SK-N-MC (cell line): Measurements from ENCODE around the gene CELA2A.

Experiments
- DNase-seq: peaks from one replicate; pipeline ENCODE4 v3.0.0-alpha.2; 2011; ENCODE audit warnings: low read depth, low spot score
- H3K27ac ChIP-seq: fragments of 200-600 bp; sonication (generic); 2 replicates; pipeline ENCODE4 v1.5.1; 2016; ENCODE audit warnings: mixed run types
- H3K36me3 ChIP-seq: fragments of 200-600 bp; sonication (generic); 2 replicates; pipeline ENCODE4 v1.6.1; 2017; ENCODE audit warnings: antibody characterized with exemption, low read length, mixed read lengths; ENCODE audit not compliant: insufficient read depth
- H3K4me3 ChIP-seq: fragments of 200-600 bp; sonication (generic); 2 replicates; pipeline ENCODE4 v1.5.1; 2016
- H3K9ac ChIP-seq: fragments of 200-600 bp; sonication (generic); 2 replicates; pipeline ENCODE4 v1.8.0; 2017; ENCODE audit warnings: mixed run types, mixed read lengths; ENCODE audit not compliant: insufficient read length
- H3K9me3 ChIP-seq: fragments of 200-600 bp; sonication (generic); 2 replicates; pipeline ENCODE4 v1.6.1; 2017; ENCODE audit warnings: low read depth, mild to moderate bottlenecking, antibody characterized with exemption, low read length, moderate library complexity, mixed read lengths
- EZH2 ChIP-seq: fragments of 200-600 bp; sonication (generic); IDR thresholded peaks from one replicate; pipeline ENCODE4 v1.6.1; 2017; ENCODE audit warnings: antibody characterized with exemption
- FOXP2 ChIP-seq: optimal IDR thresholded peaks from 2 replicates; pipeline ENCODE3; 2011; ENCODE audit warnings: mild to moderate bottlenecking, moderate library complexity; ENCODE audit not compliant: insufficient read depth; ENCODE audit errors: extremely low read length, control extremely low read depth
- POLR2AphosphoS5 ChIP-seq: IDR thresholded peaks from 2 replicates; pipeline ENCODE4 v1.6.1; 2012; ENCODE audit warnings: mild to moderate bottlenecking, low read depth, low read length, borderline replicate concordance

The CELA2A gene

GRCh38 chr1:15436881-15437442 lies 19.6 kb upstream of the CELA2A start:
- Histone ChIP-seq H3K36me3 (no peaks in the 10 kb centered on the region), H3K9ac (no peak overlapping the region), H3K9me3 (no peaks in the 10 kb centered on the region), H3K27ac (no peak overlapping the region), H3K4me3 (no peak overlapping the region)
- no peak for TF ChIP-seq EZH2
- no peak for TF ChIP-seq FOXP2
- no peak for TF ChIP-seq POLR2AphosphoS5
- no peak for DNase-seq

DNA sequence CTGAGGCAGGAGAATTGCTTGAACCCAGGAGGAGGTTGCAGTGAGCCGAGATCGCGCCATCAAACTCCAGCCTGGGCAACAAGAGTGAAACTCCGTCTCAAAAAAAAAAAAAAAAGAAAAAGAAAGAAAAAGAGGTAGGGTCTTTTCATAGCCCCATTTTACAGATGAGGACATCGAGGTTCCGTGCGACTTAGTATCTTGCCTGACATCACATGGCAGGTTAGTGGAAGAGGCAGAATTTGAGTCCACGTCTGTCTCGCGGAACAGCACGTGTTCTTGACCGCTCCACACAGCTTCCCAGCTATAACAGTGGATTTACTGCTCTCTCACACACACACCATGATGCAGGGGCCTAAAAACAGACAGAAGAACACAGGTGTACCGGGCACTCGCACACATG lies 17.2 kb upstream of the CELA2A start:
- no peak overlapping the region for H3K27ac ChIP-seq
- no peak for DNase-seq

GRCh38 chr1:15440357-15440756 lies 16.2 kb upstream of the CELA2A start:
- Histone ChIP-seq H3K36me3 (no peaks in the 10 kb centered on the region), H3K4me3 (no peak overlapping the region), H3K9ac (no peak overlapping the region), H3K27ac (no peak overlapping the region), H3K9me3 (no peaks in the 10 kb centered on the region)
- TF ChIP-seq POLR2AphosphoS5 = no peak
- TF ChIP-seq EZH2 = no peak
- TF ChIP-seq FOXP2 = no peak
- DNase-seq = no peak

More for the DNA sequence above, 17.2 kb upstream of the CELA2A start:
- Histone ChIP-seq H3K9ac (no peak overlapping the region), H3K36me3 (no peaks in the 10 kb centered on the region), H3K4me3 (no peak overlapping the region), H3K9me3 (no peaks in the 10 kb centered on the region)
- TF ChIP-seq POLR2AphosphoS5 (no peak), EZH2 (no peak), FOXP2 (no peak)

DNA sequence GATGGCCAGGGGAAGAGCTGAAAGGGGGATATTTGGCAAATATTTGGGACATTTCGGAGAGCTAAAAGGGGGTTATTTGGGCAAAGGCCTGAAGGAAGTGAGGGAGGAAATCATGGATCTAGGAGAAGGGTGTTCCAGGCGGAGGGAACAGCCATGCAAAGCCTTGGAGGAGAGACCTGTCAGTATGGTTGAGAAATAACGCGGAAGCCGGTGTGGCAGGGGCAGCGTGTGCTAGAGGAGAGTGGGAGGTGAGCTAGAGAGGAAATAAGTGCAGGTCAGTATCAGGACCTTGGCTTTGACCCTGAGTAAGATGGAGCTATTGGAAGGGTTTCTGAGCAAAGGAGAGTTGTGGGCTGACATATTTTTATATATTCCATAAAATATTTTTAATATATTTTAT lies 15.3 kb upstream of the CELA2A start:
- TF ChIP-seq EZH2 (no peak), FOXP2 (no peak), POLR2AphosphoS5 (no peak)
- Histone ChIP-seq H3K36me3 (no peaks in the 10 kb centered on the region), H3K4me3 (no peak overlapping the region), H3K9me3 (no peaks in the 10 kb centered on the region), H3K27ac (no peak overlapping the region), H3K9ac (no peak overlapping the region)
- no peak for DNase-seq

GRCh38 chr1:15442119-15442518 lies 14.4 kb upstream of the CELA2A start:
- Histone ChIP-seq H3K4me3 (no peak overlapping the region), H3K9me3 (no peaks in the 10 kb centered on the region), H3K36me3 (no peaks in the 10 kb centered on the region), H3K27ac (no peak overlapping the region), H3K9ac (no peak overlapping the region)
- no peak for TF ChIP-seq POLR2AphosphoS5
- no peak for TF ChIP-seq FOXP2
- no peak for TF ChIP-seq EZH2
- no peak for DNase-seq

DNA sequence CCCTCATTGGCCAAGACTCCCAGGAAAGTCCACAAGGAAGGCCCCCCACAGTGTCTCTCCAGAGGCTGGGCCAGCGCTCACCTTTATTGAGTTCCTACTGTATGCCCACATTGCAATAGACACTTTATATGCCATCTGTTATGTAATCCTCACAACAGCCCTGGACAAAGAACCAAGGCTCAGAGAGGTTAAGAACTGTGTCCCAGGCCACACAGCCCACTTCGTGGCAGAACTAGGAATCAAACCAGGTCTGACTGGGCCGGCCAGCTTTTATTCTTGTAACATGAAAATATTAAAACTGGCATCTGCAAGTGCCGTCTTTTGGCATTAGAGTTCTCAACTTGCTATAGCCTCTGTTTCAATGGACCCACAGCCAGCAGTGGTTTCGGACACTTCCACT lies 13.8 kb upstream of the CELA2A start:
- TF ChIP-seq FOXP2 (no peak), EZH2 (no peak), POLR2AphosphoS5 (no peak)
- H3K9me3 ChIP-seq = no peaks in the 10 kb centered on the region
- H3K9ac ChIP-seq = no peak overlapping the region
- H3K4me3 ChIP-seq = no peak overlapping the region
- no peaks in the 10 kb centered on the region for H3K36me3 ChIP-seq
- no peak overlapping the region for H3K27ac ChIP-seq
- no peak for DNase-seq

DNA sequence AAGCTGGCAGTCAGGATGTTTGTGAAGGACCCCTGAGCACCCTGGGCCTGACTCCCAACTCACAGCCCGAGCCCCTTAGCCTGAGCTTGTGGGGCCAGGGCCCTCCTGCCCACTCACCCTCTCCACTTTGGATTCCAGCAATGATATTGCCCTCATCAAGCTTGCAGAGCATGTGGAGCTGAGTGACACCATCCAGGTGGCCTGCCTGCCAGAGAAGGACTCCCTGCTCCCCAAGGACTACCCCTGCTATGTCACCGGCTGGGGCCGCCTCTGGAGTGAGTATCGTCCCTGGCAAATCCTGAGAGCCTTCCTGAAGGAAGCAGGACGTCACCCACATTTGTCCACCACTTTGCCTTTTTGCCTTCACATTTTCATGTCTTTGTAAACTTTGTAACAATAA lies 13.3 kb upstream of the CELA2A start:
- Histone ChIP-seq H3K9ac (no peak overlapping the region), H3K9me3 (no peaks in the 10 kb centered on the region), H3K27ac (no peak overlapping the region), H3K4me3 (no peak overlapping the region), H3K36me3 (no peaks in the 10 kb centered on the region)
- TF ChIP-seq EZH2 = no peak
- no peak for TF ChIP-seq POLR2AphosphoS5
- no peak for TF ChIP-seq FOXP2
- DNase-seq = no peak

DNA sequence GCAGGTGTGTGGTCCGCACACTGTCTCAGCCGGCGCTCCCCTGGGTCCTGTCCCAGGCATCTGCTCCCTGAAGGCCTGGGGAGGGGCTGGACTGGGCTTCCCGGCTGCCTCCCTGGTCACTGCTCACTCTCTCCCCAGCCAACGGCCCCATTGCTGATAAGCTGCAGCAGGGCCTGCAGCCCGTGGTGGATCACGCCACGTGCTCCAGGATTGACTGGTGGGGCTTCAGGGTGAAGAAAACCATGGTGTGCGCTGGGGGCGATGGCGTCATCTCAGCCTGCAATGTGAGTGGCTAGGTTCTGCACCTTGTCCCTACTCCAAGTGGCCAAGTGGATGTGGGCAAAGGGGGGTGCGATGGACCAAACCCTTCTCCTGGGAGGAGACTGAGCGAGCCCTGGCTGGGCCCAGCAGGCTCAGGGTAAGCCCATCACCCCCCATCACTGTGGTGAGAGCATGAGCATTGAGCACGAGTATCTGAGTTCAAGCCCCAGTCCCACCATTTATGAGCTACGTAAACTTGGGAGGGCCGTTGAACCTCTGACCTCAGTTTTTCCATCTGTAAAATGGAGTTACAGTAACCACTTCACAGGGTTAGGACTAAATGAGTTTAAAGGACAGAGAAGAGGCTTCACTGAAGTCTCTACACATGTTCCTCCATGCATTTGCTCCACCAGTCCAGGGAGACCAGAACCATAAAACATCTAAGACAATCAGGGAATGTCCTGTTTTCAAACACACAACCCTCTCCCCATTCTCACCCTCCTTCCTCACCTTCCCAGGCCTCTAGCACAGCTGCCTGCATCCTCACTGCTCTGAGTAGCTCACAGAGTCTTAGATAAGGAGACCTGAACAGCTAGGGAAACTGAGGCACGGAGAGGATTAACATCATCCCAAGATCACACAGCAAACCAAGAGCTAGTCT lies 11.8 kb upstream of the CELA2A start:
- TF ChIP-seq FOXP2 (no peak), POLR2AphosphoS5 (no peak), EZH2 (no peak)
- no peak overlapping the region for H3K27ac ChIP-seq
- H3K4me3 ChIP-seq = no peak overlapping the region
- H3K36me3 ChIP-seq = no peaks in the 10 kb centered on the region
- H3K9me3 ChIP-seq = no peaks in the 10 kb centered on the region
- no peak for DNase-seq
- no peak overlapping the region for H3K9ac ChIP-seq
